Liver (tissue), 9 donors: ENCODE data around the gene MST1. TPM values are rescaled to one million over a fixed set of nuclear protein-coding genes. Genes with fewer than 3 reads are reported as not detected.

Experiments
- DNase-seq: peaks from one replicate; pipeline ENCODE4 v3.0.0-alpha.2; 2017; ENCODE audit warnings: low spot score
- H3K27ac ChIP-seq, 2 donors: one replicate each; pipeline ENCODE4 v1.7.0; 2013; ENCODE audit warnings: inconsistent platforms in 2 of 2, low read length in 2 of 2, control low read depth in 1 of 2, low read depth in 1 of 2, mild to moderate bottlenecking in 1 of 2
- H3K27me3 ChIP-seq, 4 donors: one replicate each; pipeline versions ENCODE4 v1.6.1 to v1.7.0; 2013; ENCODE audit warnings: low read length in 3 of 4, inconsistent platforms in 1 of 4, mild to moderate bottlenecking in 1 of 4, moderate library complexity in 1 of 4; ENCODE audit not compliant: control insufficient read depth in 4 of 4, insufficient read depth in 4 of 4
- H3K36me3 ChIP-seq, 4 donors: one replicate each; pipeline versions ENCODE4 v1.6.1 to v1.7.0; 2013; ENCODE audit warnings: low read length in 3 of 4, mild to moderate bottlenecking in 3 of 4, low read depth in 1 of 4, moderate library complexity in 1 of 4; ENCODE audit not compliant: control insufficient read depth in 4 of 4, insufficient read depth in 3 of 4
- H3K4me1 ChIP-seq, 4 donors: one replicate each; pipeline versions ENCODE4 v1.6.1 to v1.7.0; 2013; ENCODE audit warnings: low read length in 3 of 4, mild to moderate bottlenecking in 3 of 4, moderate library complexity in 1 of 4; ENCODE audit not compliant: control insufficient read depth in 4 of 4, insufficient read depth in 4 of 4
- H3K4me3 ChIP-seq, 3 donors: one replicate each; pipeline versions ENCODE4 v1.6.1 to v1.7.0; 2013; ENCODE audit warnings: low read length in 3 of 3, control low read depth in 1 of 3, low read depth in 1 of 3, mild to moderate bottlenecking in 1 of 3
- H3K9ac ChIP-seq, 2 donors: one replicate each; pipeline ENCODE4 v1.7.0; 2013; ENCODE audit warnings: low read length in 2 of 2, mild to moderate bottlenecking in 2 of 2, moderate library complexity in 2 of 2, control low read depth in 1 of 2, low read depth in 1 of 2
- H3K9me3 ChIP-seq, 4 donors: one replicate each; pipeline versions ENCODE4 v1.6.1 to v1.7.0; 2013; ENCODE audit warnings: low read length in 3 of 4; ENCODE audit not compliant: control insufficient read depth in 4 of 4
- ATF3 ChIP-seq: IDR thresholded peaks from 2 replicates; pipeline ENCODE4 v1.6.1; 2016; ENCODE audit warnings: antibody characterized with exemption
- FOXA1 ChIP-seq: IDR thresholded peaks from 2 replicates; pipeline ENCODE4 v1.6.1; 2016; ENCODE audit warnings: antibody characterized with exemption
- FOXA2 ChIP-seq: IDR thresholded peaks from 2 replicates; pipeline ENCODE4 v1.6.1; 2016; ENCODE audit warnings: antibody characterized with exemption
- GABPA ChIP-seq, 2 donors: IDR thresholded peaks in 1 of 2; conservative IDR thresholded peaks in 1 of 2; 2 replicates each; pipeline ENCODE4 v1.6.1; 2016; ENCODE audit warnings: antibody characterized with exemption in 2 of 2, mild to moderate bottlenecking in 1 of 2, moderate library complexity in 1 of 2
- HNF4G ChIP-seq: IDR thresholded peaks from 2 replicates; pipeline ENCODE4 v1.6.1; 2016; ENCODE audit warnings: antibody characterized with exemption
- JUND ChIP-seq, 2 donors: IDR thresholded peaks; 2 replicates each; pipeline ENCODE4 v1.6.1; 2016; ENCODE audit warnings: antibody characterized with exemption in 2 of 2
- NR2F2 ChIP-seq: IDR thresholded peaks from 2 replicates; pipeline ENCODE4 v1.6.1; 2016; ENCODE audit warnings: antibody characterized with exemption
- RAD21 ChIP-seq, 2 donors: IDR thresholded peaks; 2 replicates each; pipeline ENCODE4 v1.6.1; 2016; ENCODE audit warnings: antibody characterized with exemption in 2 of 2, mild to moderate bottlenecking in 2 of 2
- REST ChIP-seq: IDR thresholded peaks from 2 replicates; pipeline ENCODE4 v1.6.1; 2016; ENCODE audit warnings: antibody characterized with exemption, mild to moderate bottlenecking
- RXRA ChIP-seq, 2 donors: IDR thresholded peaks; 2 replicates each; pipeline ENCODE4 v1.6.1; 2017 to 2018; ENCODE audit warnings: antibody characterized with exemption in 2 of 2, mild to moderate bottlenecking in 1 of 2
- SP1 ChIP-seq: IDR thresholded peaks from 2 replicates; pipeline ENCODE4 v1.6.1; 2018; ENCODE audit warnings: antibody characterized with exemption, mild to moderate bottlenecking
- YY1 ChIP-seq: IDR thresholded peaks from 2 replicates; pipeline ENCODE4 v1.6.1; 2016; ENCODE audit warnings: antibody characterized with exemption, mild to moderate bottlenecking
- WGBS: extraction: QIAGEN DNeasy Blood & Tissue Kit; methylation state at CpG from one replicate; pipeline ENCODE4 v1.1.7; 2013; 5-methylcytosine and 5-hydroxymethylcytosine counted together
- polyA plus RNA-seq, 2 donors: library from polyadenylated mRNA; stranded (reverse) in 1 of 2; unstranded in 1 of 2; fragments of 200-250 nt in 1 of 2; fragments of >200 nt in 1 of 2; fragmentation: Nextera tagmentation in 1 of 2; extraction: Ambion mirVana in 1 of 2; gene quantifications; one replicate each; pipeline versions ENCODE4 v1.2.1 to v1.2.3, GENCODE V29; 2013 to 2015
- total RNA-seq, 2 donors: library from RNA; depleted of rRNA; stranded (reverse); fragments of >200 nt; gene quantifications; one replicate each; pipeline ENCODE4 v1.2.3, GENCODE V29; 2014
- TF ChIP-seq, protein P1 (sequence below): fragments of 150-350 bp; IDR thresholded peaks from 2 replicates; pipeline ENCODE4 v1.5.1; 2017; ENCODE audit warnings: improper control_type of control experiment, low read depth, low read length; ENCODE audit not compliant: missing input control
- donor health status: healthy.
- donor health status: healthy.
- donor health status: healthy.
- donor health status: healthy.
- donor health status: healthy.

The MST1 gene
- total and polyA plus RNA-seq, 4 donors: 262 to 634 (median 530) TPM

DNA sequence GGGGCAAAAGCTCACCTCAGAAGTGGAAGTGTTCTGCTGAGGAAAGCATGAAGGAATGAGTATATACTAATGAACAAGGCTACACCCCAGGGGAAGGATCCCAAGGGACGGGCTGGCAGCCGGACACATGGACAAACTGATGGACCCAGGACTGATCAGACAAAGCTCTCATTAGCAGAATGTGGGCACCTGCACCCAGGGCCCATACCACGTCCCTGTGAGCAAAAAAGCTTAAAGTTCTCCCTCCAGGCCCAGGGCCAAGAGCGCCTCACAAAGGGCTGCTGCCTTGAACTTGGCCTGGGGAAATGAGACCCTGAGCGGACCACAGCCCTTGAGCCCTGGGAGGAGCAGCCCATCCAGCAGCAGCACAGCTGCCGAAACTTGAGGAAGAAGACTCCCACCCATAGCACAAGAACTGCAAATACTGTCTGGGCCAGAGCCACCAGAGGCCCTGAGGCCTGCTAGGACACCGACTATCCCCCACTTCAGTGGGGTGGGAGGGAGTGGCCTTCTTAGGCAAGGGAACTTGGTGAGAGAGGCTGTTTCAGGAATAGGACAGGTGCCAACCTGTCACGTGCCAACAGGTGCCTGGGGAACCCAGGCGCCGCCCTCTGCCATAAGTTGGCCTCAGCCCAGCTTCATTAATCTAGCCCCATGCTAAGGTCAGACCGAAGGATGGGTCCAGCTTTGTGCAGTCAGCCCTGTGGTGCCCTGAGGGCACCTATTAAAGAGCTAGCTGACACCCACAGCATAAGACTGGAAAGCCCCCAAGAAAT, 36.8 kb upstream of the MST1 start:
- no peak overlapping the region for H3K27ac ChIP-seq
- H3K36me3 ChIP-seq: peaks cover 6 to 25% (median 10%) of the 10 kb centered on the region in 4 donors
- H3K9ac ChIP-seq: no peak overlapping the region
- H3K9me3 ChIP-seq: no peaks in the 10 kb centered on the region
- H3K4me3 ChIP-seq: no peak overlapping the region
- no peak for TF ChIP-seq NR2F2
- peaks cover 6 to 41% (median 32%) of the 10 kb centered on the region in 4 donors for H3K4me1 ChIP-seq
- H3K27me3 ChIP-seq: no peaks in the 10 kb centered on the region
- DNase-seq: no peak
- WGBS: 90% methylated on average over 11 of the region's 11 CpGs

GRCh38 chr3:49724586-49724985, 35.3 kb upstream of the MST1 start:
- peak overlapping the region; percentile 53 to 80 for H3K9ac ChIP-seq
- H3K27ac ChIP-seq: peak overlapping the region; percentile 71 to 90
- no peaks in the 10 kb centered on the region for H3K27me3 ChIP-seq
- H3K4me3 ChIP-seq: peak overlapping the region; percentile 57 to 69 (median 63)
- peak; percentile 40 for DNase-seq
- H3K9me3 ChIP-seq: no peaks in the 10 kb centered on the region
- 25% methylated on average over 6 of the region's 6 CpGs for WGBS
- H3K36me3 ChIP-seq: peaks cover 5 to 29% (median 11%) of the 10 kb centered on the region in 4 donors
- TF ChIP-seq RXRA (IDR thresholded peaks at IDR 0.05) (no peak), JUND (IDR thresholded peaks at IDR 0.05) (no peak), NR2F2 (no peak), FOXA2 (no peak), YY1 (no peak), SP1 (no peak), ATF3 (no peak), GABPA (IDR thresholded peaks at IDR 0.05 in 1 of 2, conservative IDR thresholded peaks at IDR 0.05 in 1 of 2) (no peak), FOXA1 (no peak), RAD21 (IDR thresholded peaks at IDR 0.05) (no peak), REST (no peak), HNF4G (no peak)
- TF ChIP-seq, protein P1, sequence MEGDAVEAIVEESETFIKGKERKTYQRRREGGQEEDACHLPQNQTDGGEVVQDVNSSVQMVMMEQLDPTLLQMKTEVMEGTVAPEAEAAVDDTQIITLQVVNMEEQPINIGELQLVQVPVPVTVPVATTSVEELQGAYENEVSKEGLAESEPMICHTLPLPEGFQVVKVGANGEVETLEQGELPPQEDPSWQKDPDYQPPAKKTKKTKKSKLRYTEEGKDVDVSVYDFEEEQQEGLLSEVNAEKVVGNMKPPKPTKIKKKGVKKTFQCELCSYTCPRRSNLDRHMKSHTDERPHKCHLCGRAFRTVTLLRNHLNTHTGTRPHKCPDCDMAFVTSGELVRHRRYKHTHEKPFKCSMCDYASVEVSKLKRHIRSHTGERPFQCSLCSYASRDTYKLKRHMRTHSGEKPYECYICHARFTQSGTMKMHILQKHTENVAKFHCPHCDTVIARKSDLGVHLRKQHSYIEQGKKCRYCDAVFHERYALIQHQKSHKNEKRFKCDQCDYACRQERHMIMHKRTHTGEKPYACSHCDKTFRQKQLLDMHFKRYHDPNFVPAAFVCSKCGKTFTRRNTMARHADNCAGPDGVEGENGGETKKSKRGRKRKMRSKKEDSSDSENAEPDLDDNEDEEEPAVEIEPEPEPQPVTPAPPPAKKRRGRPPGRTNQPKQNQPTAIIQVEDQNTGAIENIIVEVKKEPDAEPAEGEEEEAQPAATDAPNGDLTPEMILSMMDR: no peak
- H3K4me1 ChIP-seq: peaks cover 6 to 44% (median 32%) of the 10 kb centered on the region in 4 donors
